Mammary epithelial cell (primary cell): ENCODE results near the gene COLEC12.

Source experiments
- CTCF ChIP-seq, 2 donors: IDR thresholded peaks in 1 of 2; conservative IDR thresholded peaks in 1 of 2; 2 replicates each; pipeline ENCODE4 v1.5.1; 2011 to 2012; ENCODE audit warnings: inconsistent platforms in 2 of 2, low read length in 2 of 2, mild to moderate bottlenecking in 2 of 2, control low read depth in 1 of 2, low read depth in 1 of 2; ENCODE audit not compliant: insufficient read depth in 1 of 2; ENCODE audit errors: extremely low read depth in 1 of 2
- EZH2 ChIP-seq: IDR thresholded peaks from 2 replicates; pipeline ENCODE4 v1.6.1; 2012; ENCODE audit warnings: low read length, inconsistent platforms, borderline replicate concordance

- TF ChIP-seq CTCF (conservative IDR thresholded peaks at IDR 0.05 in 1 of 2, IDR thresholded peaks at IDR 0.05 in 1 of 2; ENCODE audit: extremely low read depth in 1 of 2, insufficient read depth in 1 of 2, low read depth in 1 of 2, low read length in 2 of 2), result no peak
- TF ChIP-seq EZH2, result no peak
Observed at GRCh38 chr18:392928-393573, 107.5 kb downstream of the COLEC12 start.
